ENCODE results near the gene NLRP14.

The NLRP14 gene

DNA sequence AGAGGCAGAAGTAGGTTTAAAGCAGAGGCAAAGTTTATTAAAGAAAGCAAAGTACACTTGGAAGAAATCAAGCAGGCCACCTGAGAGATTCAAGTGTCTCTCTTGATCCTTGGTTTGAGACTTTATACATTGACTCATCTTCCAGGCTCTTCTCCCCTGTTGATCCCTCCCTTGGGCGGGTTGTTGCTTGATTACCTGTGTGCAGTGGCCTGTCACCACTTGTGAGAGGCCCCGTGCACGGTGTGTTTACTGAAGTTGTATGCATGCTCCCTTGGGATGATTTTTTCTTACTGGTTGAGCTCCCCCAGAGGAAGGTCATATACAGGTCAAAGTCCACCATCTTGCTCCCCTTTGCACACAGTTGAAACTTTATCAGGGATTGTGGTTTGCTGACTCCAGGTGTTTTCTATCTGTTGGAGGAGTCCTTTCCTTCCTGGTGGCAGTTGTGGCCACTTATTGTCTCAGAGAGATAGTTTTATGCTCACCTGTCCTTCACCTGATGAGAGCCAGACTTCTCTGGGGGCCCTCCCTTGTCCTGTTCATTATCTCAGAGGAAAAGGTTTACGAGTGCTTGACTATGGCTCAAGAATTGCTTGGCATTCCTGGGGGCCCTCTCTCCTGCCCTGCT lies 52.2 kb downstream of the NLRP14 start:
- no peak for DNase-seq (ENCODE audit: low read depth in 1 of 2, low spot score in 1 of 2)
- no peaks in the 10 kb centered on the region for H3K27me3 ChIP-seq (ENCODE audit: insufficient read depth, poor library complexity, severe bottlenecking)
- H3K4me3 ChIP-seq (replicated peaks; ENCODE audit: insufficient read depth, low read length), result no peak overlapping the region
- no peak for TF ChIP-seq REST (IDR thresholded peaks at IDR 0.05; ENCODE audit: insufficient replicate concordance, low read depth)
- H3K27ac ChIP-seq (replicated peaks), result no peak overlapping the region

- Histone ChIP-seq H3K27ac (replicated peaks) (no peak overlapping the region), H3K27me3 (ENCODE audit: insufficient read depth, poor library complexity, severe bottlenecking) (no peaks in the 10 kb centered on the region), H3K4me3 (replicated peaks; ENCODE audit: insufficient read depth, low read length) (no peak overlapping the region)
- TF ChIP-seq REST (IDR thresholded peaks at IDR 0.05; ENCODE audit: insufficient replicate concordance, low read depth), result peak; percentile 94
- no peak for TF ChIP-seq POLR2AphosphoS5 (IDR thresholded peaks at IDR 0.05; ENCODE audit: low read depth)
- no peak for TF ChIP-seq SPI1 (IDR thresholded peaks at IDR 0.05; ENCODE audit: borderline replicate concordance, low read depth)
- TF ChIP-seq GABPA (IDR thresholded peaks at IDR 0.05; ENCODE audit: low read depth), result no peak
- TF ChIP-seq, protein P1, sequence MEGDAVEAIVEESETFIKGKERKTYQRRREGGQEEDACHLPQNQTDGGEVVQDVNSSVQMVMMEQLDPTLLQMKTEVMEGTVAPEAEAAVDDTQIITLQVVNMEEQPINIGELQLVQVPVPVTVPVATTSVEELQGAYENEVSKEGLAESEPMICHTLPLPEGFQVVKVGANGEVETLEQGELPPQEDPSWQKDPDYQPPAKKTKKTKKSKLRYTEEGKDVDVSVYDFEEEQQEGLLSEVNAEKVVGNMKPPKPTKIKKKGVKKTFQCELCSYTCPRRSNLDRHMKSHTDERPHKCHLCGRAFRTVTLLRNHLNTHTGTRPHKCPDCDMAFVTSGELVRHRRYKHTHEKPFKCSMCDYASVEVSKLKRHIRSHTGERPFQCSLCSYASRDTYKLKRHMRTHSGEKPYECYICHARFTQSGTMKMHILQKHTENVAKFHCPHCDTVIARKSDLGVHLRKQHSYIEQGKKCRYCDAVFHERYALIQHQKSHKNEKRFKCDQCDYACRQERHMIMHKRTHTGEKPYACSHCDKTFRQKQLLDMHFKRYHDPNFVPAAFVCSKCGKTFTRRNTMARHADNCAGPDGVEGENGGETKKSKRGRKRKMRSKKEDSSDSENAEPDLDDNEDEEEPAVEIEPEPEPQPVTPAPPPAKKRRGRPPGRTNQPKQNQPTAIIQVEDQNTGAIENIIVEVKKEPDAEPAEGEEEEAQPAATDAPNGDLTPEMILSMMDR (IDR thresholded peaks at IDR 0.05; ENCODE audit: insufficient read depth, low read length), result no peak
- DNase-seq (ENCODE audit: low read depth in 1 of 2, low spot score in 1 of 2), result no peak
Observed at GRCh38 chr11:7077101-7077500, 56.8 kb downstream of the NLRP14 start.

- Histone ChIP-seq H3K27ac (replicated peaks) (no peak overlapping the region), H3K27me3 (ENCODE audit: insufficient read depth, poor library complexity, severe bottlenecking) (no peaks in the 10 kb centered on the region), H3K4me3 (replicated peaks; ENCODE audit: insufficient read depth, low read length) (no peak overlapping the region)
- no peak for TF ChIP-seq REST (IDR thresholded peaks at IDR 0.05; ENCODE audit: insufficient replicate concordance, low read depth)
- TF ChIP-seq, protein P1 (IDR thresholded peaks at IDR 0.05; ENCODE audit: insufficient read depth, low read length), result no peak
- DNase-seq (ENCODE audit: low read depth in 1 of 2, low spot score in 1 of 2), result no peak
Observed at GRCh38 chr11:7079545-7080135, 59.4 kb downstream of the NLRP14 start.
